GM13977 (cell line): Measurements from ENCODE around the gene EDRF1.
A peak's percentile ranks its signal among the peaks of the same experiment; 100 is the strongest.

Source experiments
- DNase-seq: peaks from one replicate; pipeline ENCODE4 v3.0.0; 2012; ENCODE audit warnings: low spot score
- CTCF ChIP-seq: IDR thresholded peaks from 2 replicates; pipeline ENCODE4 v1.5.1; 2012; ENCODE audit warnings: mild to moderate bottlenecking, control low read depth; ENCODE audit not compliant: insufficient read depth; ENCODE audit errors: extremely low read depth, missing control alignments
- in situ Hi-C: fragments of 300-500 bp; cut with MboI; formaldehyde crosslinking; loops from one replicate; pipeline ENCODE4 v1.12.0; 2022; ENCODE audit warnings: low sequenced_read_pairs, low pct_unique_long_range_greater_than_20kb, mixed read lengths, inconsistent platforms; ENCODE audit not compliant: unreplicated experiment

Gene EDRF1

GRCh38 chr10:125719173-125720001 is at the start of gene EDRF1:
Gene EDRF1 (plus strand): TSS chr10:125719709. CDS start chr10:125719808, 99 bp downstream.
- in situ Hi-C loops, result no loop called here
- TF ChIP-seq CTCF, result no peak
- DNase-seq, result peak; percentile 97

- DNase-seq, result no peak
- in situ Hi-C loops, result no loop called here
- no peak for TF ChIP-seq CTCF
Observed at GRCh38 chr10:125672884-125673283, 46.6 kb upstream of the EDRF1 start.

- TF ChIP-seq CTCF, result no peak
- in situ Hi-C loops, result no loop called here
- no peak for DNase-seq
Observed at GRCh38 chr10:125679436-125679835, 40.1 kb upstream of the EDRF1 start.

GRCh38 chr10:125683063-125683462 is 36.4 kb upstream of the EDRF1 start, which contains the start of gene TEX36:
Gene TEX36 (minus strand): TSS chr10:125683163. CDS start chr10:125682989, 174 bp downstream.
- TF ChIP-seq CTCF, result no peak
- in situ Hi-C loops, result no loop called here
- no peak for DNase-seq

- no peak for TF ChIP-seq CTCF
- DNase-seq, result no peak
- in situ Hi-C loops, result no loop called here
Observed at GRCh38 chr10:125683821-125684220, 35.7 kb upstream of the EDRF1 start.

GRCh38 chr10:125684581-125684980 is 34.9 kb upstream of the EDRF1 start:
- no peak for TF ChIP-seq CTCF
- DNase-seq, result no peak
- in situ Hi-C loops, result no loop called here
